Endometrial microvascular endothelial cells (primary cell): ENCODE data around the gene PPP3CA. TPM values are rescaled to one million over a fixed set of nuclear protein-coding genes. Genes with fewer than 3 reads are reported as not detected.

Experiments used
- in situ Hi-C: cut with HindIII; loops from 2 replicates; pipeline ENCODE4 v1.10.0; 2017; ENCODE audit warnings: low sequenced_read_pairs, low pct_unique_long_range_greater_than_20kb; ENCODE audit errors: inconsistent ontology term
- total RNA-seq: library from RNA; depleted of rRNA; stranded (reverse); fragments of >200 nt; gene quantifications from one replicate; pipeline ENCODE4 v1.2.3, GENCODE V29; 2015; ENCODE audit errors: inconsistent ontology term

Gene PPP3CA
- total RNA-seq, 1 donor from 2014 or later, result 33.0 TPM

GRCh38 chr4:101292901-101293300, 54.4 kb downstream of the PPP3CA start:
- in situ Hi-C loops, result no loop called here

GRCh38 chr4:101292214-101292613, 55.1 kb downstream of the PPP3CA start:
- in situ Hi-C loops, result no loop called here

GRCh38 chr4:101291198-101291597, 56.1 kb downstream of the PPP3CA start:
- in situ Hi-C loops, result no loop called here

- in situ Hi-C loops, result no loop called here
Observed at GRCh38 chr4:101290654-101291053, 56.7 kb downstream of the PPP3CA start.

- in situ Hi-C loops, result no loop called here
Observed at GRCh38 chr4:101289306-101289705, 58.0 kb downstream of the PPP3CA start.

GRCh38 chr4:101288365-101289145, 58.8 kb downstream of the PPP3CA start:
- in situ Hi-C loops, result no loop called here

GRCh38 chr4:101287324-101287723, 60.0 kb downstream of the PPP3CA start:
- in situ Hi-C loops, result no loop called here

GRCh38 chr4:101286663-101287062, 60.7 kb downstream of the PPP3CA start:
- in situ Hi-C loops, result no loop called here

GRCh38 chr4:101285985-101286384, 61.3 kb downstream of the PPP3CA start:
- in situ Hi-C loops, result no loop called here

- in situ Hi-C loops, result no loop called here
Observed at GRCh38 chr4:101284546-101284945, 62.8 kb downstream of the PPP3CA start.

GRCh38 chr4:101283434-101283833, 63.9 kb downstream of the PPP3CA start:
- in situ Hi-C loops, result no loop called here

GRCh38 chr4:101282076-101282844, 65.1 kb downstream of the PPP3CA start:
- in situ Hi-C loops, result no loop called here

- in situ Hi-C loops, result no loop called here
Observed at GRCh38 chr4:101280866-101281600, 66.3 kb downstream of the PPP3CA start.

GRCh38 chr4:101279377-101279871, 67.9 kb downstream of the PPP3CA start:
- in situ Hi-C loops, result no loop called here

- in situ Hi-C loops, result no loop called here
Observed at GRCh38 chr4:101277671-101278070, 69.7 kb downstream of the PPP3CA start.

GRCh38 chr4:101276661-101277060, 70.7 kb downstream of the PPP3CA start:
- in situ Hi-C loops, result no loop called here

- in situ Hi-C loops, result no loop called here
Observed at GRCh38 chr4:101274888-101275752, 72.2 kb downstream of the PPP3CA start.

- in situ Hi-C loops, result no loop called here
Observed at GRCh38 chr4:101271516-101271915, 75.8 kb downstream of the PPP3CA start.

- in situ Hi-C loops, result no loop called here
Observed at GRCh38 chr4:101269682-101270081, 77.6 kb downstream of the PPP3CA start.
